Stimulated activated naive B cell treated with anti-CD40 and anti-IgM and Interleukin-4, amounts not matched to agents 10 μg/mL and 1 μg/mL and 100 μg/mL, for 72 hours (primary cell): ENCODE measurements around the gene ROBO1.
"Not testable (repeated sequence)": the region's sequence is repeated elsewhere in the genome, so short reads cannot be mapped to it uniquely, and the experiment has no call there.

Experiments
- ATAC-seq, 2 donors: fragments of 150-1000 bp; cut with Tn5 transposase; replicated peaks; 2 replicates each; pipeline ENCODE4 v1.10.0; 2021; ENCODE audit warnings: moderate library complexity in 1 of 2
- DNase-seq: peaks from one replicate; pipeline ENCODE4 v3.0.0; 2021
- H3K27ac Mint-ChIP-seq: one replicate; pipeline ENCODE4 v1.8.0; 2022; ENCODE audit warnings: mild to moderate bottlenecking, mixed read lengths
- H3K27me3 Mint-ChIP-seq, 2 donors: one replicate each; pipeline ENCODE4 v1.8.0; 2022; ENCODE audit warnings: mixed read lengths in 2 of 2
- H3K36me3 Mint-ChIP-seq, 2 donors: one replicate each; pipeline ENCODE4 v1.8.0; 2022; ENCODE audit warnings: mixed read lengths in 2 of 2, mild to moderate bottlenecking in 1 of 2
- H3K4me1 Mint-ChIP-seq, 2 donors: one replicate each; pipeline ENCODE4 v1.8.0; 2022; ENCODE audit warnings: mixed read lengths in 2 of 2, mild to moderate bottlenecking in 1 of 2
- H3K4me3 Mint-ChIP-seq, 2 donors: one replicate each; pipeline ENCODE4 v1.8.0; 2022; ENCODE audit warnings: mild to moderate bottlenecking in 2 of 2, mixed read lengths in 2 of 2, moderate library complexity in 1 of 2
- H3K9me3 Mint-ChIP-seq, 2 donors: one replicate each; pipeline ENCODE4 v1.8.0; 2022; ENCODE audit warnings: mixed read lengths in 2 of 2, mild to moderate bottlenecking in 1 of 2

ROBO1 gene

DNA sequence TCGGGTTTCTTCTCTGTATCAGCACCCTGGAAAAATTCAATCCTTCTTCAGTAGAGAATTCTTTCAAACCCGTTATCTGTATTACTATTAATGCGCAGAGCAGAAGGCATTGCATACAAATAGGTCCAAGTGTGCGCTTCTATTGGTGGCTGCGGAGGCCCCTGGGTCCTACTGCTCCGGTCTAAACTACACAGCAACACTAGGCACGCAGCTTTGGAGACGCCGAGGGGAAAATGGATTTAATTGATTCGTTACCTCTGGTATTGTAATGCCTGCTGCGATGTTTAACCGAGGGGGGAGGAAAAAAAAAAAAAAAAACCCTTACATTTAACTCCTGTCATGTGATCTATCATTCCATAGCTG is at the start of gene ROBO1:
Gene ROBO1, minus strand, starts transcription at position 94 of the 363 bp plus-strand sequence.
- Mint-ChIP-seq H3K36me3 (no peaks in the 10 kb centered on the region), H3K27me3 (peaks cover 0 to 11% of the 10 kb centered on the region in 2 donors), H3K4me3 (no peak within 1 kb of the TSS), H3K27ac (no peak within 1 kb of the TSS), H3K4me1 (no peaks in the 10 kb centered on the region), H3K9me3 (peaks cover 3 to 5% of the 10 kb centered on the region in 2 donors)
- DNase-seq (no peak), ATAC-seq (no peak)

DNA sequence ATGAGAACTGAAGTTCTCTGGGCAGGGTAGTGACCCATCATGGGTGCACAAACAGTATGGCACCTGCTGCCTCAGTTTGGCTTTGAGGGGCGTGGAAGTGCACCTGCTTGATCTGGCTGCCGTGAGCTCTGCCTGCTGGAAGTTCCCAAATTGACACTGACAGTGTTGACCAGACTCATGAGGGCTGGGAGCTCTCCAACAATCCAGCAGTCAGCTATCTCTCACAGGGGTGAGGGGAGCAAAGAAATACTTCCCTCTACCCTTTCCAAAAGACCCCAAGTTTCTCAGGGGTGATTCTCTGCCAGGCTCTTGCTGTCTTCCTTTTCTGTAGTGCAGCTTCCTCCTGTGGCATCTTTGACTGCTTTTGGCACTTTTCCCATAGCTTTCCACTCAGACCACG is 49.4 kb upstream of the ROBO1 start:
- no peaks in the 10 kb centered on the region for H3K36me3 Mint-ChIP-seq
- H3K27ac Mint-ChIP-seq, result no peak overlapping the region
- H3K4me1 Mint-ChIP-seq, result no peaks in the 10 kb centered on the region
- H3K27me3 Mint-ChIP-seq, result no peaks in the 10 kb centered on the region
- DNase-seq (no peak), ATAC-seq (no peak)
- H3K4me3 Mint-ChIP-seq, result no peak overlapping the region
- H3K9me3 Mint-ChIP-seq, result peaks cover 9 to 10% of the 10 kb centered on the region in 2 donors

DNA sequence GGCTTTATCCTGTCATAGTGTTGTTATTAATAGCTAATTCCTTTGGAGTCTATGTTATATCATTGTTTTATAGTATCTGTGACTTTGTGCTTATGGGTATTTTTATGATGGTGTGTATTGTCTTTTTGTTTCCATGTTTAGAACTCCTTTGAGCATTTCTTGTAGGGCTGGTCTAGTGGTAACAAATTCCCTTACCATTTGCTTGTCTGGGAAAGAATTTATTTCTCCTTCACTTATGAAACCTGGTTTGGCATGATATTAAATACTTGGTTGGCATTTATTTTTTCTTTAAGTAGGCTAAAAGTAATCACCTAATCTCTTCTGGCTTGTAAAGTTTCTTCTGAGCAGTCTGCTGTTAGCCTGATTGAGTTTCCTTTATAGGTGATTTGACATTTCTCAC is 47.7 kb upstream of the ROBO1 start:
- no peaks in the 10 kb centered on the region for H3K36me3 Mint-ChIP-seq
- DNase-seq (no peak), ATAC-seq (no peak)
- H3K9me3 Mint-ChIP-seq, result peaks cover 9 to 10% of the 10 kb centered on the region in 2 donors
- no peaks in the 10 kb centered on the region for H3K4me1 Mint-ChIP-seq
- no peak overlapping the region for H3K4me3 Mint-ChIP-seq
- no peaks in the 10 kb centered on the region for H3K27me3 Mint-ChIP-seq
- H3K27ac Mint-ChIP-seq, result no peak overlapping the region

DNA sequence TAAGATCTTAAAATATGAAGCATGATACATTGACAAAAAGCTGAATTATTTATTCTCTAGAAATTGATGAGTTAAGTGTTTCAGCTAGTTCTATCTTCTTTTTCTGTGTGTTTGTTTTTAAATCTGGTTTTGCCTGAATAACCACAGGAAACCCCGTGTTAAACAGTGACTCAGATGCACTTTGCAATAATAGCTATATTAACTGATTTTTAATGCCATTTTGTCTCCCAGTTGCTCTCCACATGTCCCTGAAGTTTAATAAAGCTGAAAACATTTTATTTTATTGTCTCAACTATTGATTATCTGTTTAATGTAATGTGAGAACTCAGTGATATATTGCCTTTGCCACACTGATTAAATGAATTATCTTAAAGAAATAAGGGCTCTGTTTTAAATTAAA is 42.8 kb upstream of the ROBO1 start:
- ATAC-seq (no peak), DNase-seq (no peak)
- Mint-ChIP-seq H3K27me3 (no peaks in the 10 kb centered on the region), H3K27ac (no peak overlapping the region), H3K4me1 (no peaks in the 10 kb centered on the region), H3K36me3 (no peaks in the 10 kb centered on the region), H3K4me3 (no peak overlapping the region), H3K9me3 (peaks cover 0 to 2% of the 10 kb centered on the region in 2 donors)

DNA sequence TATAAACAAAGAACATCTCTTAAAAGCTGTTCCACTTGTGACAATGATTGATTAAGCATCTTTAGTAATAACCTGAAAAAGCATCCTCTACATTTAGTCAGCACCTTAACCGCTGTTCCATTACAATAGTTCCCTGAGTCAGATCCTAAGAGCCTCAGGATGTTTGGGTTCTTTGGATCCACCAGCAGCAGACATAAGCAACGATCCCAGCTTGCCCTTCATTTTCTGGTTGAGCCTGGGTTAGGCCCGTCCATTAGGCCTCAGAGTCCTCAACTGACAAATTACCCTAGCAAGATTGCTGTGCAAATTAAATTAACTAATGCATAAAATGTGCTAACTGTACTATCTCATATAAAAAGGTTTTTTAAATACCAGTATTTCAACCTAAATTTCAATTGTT is 42.3 kb upstream of the ROBO1 start:
- Mint-ChIP-seq H3K27me3 (no peaks in the 10 kb centered on the region), H3K36me3 (no peaks in the 10 kb centered on the region), H3K9me3 (peaks cover 0 to 1% of the 10 kb centered on the region in 2 donors), H3K4me1 (no peaks in the 10 kb centered on the region), H3K4me3 (no peak overlapping the region), H3K27ac (no peak overlapping the region)
- ATAC-seq (no peak), DNase-seq (no peak)

DNA sequence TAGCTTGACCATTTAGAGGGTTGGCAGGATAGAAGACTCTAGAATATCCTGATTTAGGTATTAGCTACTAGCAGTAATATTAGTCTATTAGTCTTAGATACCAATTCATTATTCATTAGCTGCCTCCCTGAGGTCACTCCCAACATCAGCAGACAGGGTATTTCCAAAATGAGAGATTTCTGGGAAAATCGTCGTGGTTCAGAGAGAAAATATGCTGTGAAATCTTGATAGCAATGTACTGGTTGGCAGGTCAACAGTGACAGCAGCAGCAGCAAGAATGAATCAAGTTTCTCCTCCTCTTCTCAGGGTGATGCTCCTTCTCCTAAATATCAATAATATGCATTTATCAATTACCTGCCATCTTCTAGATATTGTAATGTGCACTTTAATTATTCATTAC is 41.3 kb upstream of the ROBO1 start:
- Mint-ChIP-seq H3K36me3 (no peaks in the 10 kb centered on the region), H3K27ac (no peak overlapping the region), H3K9me3 (peaks cover 0 to 1% of the 10 kb centered on the region in 2 donors), H3K27me3 (no peaks in the 10 kb centered on the region), H3K4me3 (no peak overlapping the region), H3K4me1 (no peaks in the 10 kb centered on the region)
- DNase-seq (no peak), ATAC-seq (no peak)

DNA sequence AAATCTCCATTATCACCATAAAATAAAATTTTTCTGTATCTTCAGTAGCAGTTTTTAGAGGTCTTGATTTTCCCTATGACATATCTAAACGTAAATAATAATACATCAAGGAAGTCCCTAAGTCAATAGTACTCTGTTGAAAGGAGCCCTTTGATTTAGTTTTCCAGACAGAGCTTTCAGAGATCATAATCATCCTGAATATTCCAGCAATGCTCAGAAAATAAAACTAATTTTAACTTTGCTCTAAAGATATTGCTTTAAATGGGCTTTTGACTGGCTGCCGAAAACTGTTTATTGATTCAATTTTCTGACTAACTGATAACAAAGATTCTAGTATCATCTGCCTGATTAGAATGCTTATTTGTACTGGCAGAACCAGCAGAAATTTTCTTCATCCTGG is 40.7 kb upstream of the ROBO1 start:
- Mint-ChIP-seq H3K27me3 (no peaks in the 10 kb centered on the region), H3K9me3 (no peaks in the 10 kb centered on the region), H3K27ac (no peak overlapping the region), H3K36me3 (no peaks in the 10 kb centered on the region), H3K4me3 (no peak overlapping the region), H3K4me1 (no peaks in the 10 kb centered on the region)
- no peak for ATAC-seq
- DNase-seq, result no peak

DNA sequence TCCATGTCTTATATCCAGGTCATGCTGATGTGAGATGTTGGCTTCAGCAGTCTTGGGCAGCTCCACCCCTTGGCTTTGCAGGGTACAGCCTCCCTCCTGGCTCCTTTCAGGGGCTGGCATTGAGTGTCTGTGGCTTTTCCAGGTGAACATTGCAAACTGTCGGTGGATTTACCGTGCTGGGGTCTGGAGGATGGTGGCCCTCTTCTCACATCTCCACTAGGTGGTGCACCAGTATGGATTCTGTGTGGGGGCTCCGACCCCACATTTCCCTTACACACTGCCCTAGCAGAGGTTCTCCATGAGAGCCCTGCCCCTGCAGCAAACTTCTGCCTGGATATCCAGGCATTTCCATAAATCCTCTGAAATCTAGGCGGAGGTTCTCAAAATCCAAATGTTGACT is 22.4 kb upstream of the ROBO1 start:
- not testable (repeated sequence) for H3K27me3 Mint-ChIP-seq

DNA sequence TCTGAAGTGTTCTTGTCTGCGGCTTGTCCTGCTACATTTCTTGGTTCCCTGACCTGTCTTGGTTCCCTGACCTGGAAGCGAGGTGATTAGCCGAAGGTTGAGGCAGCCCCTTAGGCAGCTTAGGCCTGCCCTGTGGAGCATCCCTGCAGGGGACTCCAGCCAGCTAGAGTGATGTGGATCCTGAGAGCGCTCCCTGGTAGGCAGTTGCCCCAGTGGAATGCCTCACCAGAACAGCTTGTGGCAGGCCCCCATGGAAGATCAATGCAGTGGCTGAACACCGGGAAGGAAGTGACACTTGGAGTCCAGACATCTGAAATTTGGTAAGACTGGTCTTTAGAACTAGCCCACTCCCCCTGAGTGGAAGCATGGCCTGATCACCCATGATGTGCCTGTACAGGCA is 5.5 kb upstream of the ROBO1 start:
- ATAC-seq, result no peak
- Mint-ChIP-seq H3K36me3 (no peaks in the 10 kb centered on the region), H3K4me1 (no peaks in the 10 kb centered on the region), H3K9me3 (peaks cover 13 to 16% of the 10 kb centered on the region in 2 donors), H3K27me3 (no peaks in the 10 kb centered on the region), H3K27ac (no peak overlapping the region), H3K4me3 (no peak overlapping the region)
- no peak for DNase-seq

More for the DNA sequence above, 22.4 kb upstream of the ROBO1 start:
- ATAC-seq, DNase-seq, H3K4me1 Mint-ChIP-seq, H3K9me3 Mint-ChIP-seq, H3K4me3 Mint-ChIP-seq, H3K27ac Mint-ChIP-seq, H3K36me3 Mint-ChIP-seq: not testable (repeated sequence)

DNA sequence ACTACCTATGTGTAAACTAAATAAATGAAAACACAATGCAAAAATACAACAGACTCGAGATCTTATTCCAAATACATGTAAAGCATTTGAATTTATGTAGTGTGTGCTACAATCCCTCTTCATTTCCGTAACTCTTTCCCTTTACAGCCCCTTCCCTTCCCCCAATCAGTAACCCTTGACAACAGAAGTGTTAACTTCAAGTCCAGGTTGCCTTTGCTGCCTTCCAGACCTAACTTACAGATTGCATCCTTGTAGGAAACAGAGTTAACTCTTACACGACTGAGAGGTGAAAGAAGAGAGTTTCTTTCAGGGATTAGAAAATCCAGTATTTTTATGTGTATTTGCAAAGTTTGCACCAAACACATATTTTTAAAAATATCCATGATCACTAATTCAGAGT is 1.4 kb upstream of the ROBO1 start:
- no peak overlapping the region for H3K4me3 Mint-ChIP-seq
- no peaks in the 10 kb centered on the region for H3K36me3 Mint-ChIP-seq
- H3K9me3 Mint-ChIP-seq, result peaks cover 9 to 15% of the 10 kb centered on the region in 2 donors
- H3K27me3 Mint-ChIP-seq, result peaks cover 0 to 11% of the 10 kb centered on the region in 2 donors
- H3K4me1 Mint-ChIP-seq, result no peaks in the 10 kb centered on the region
- DNase-seq (no peak), ATAC-seq (no peak)
- H3K27ac Mint-ChIP-seq, result no peak overlapping the region

DNA sequence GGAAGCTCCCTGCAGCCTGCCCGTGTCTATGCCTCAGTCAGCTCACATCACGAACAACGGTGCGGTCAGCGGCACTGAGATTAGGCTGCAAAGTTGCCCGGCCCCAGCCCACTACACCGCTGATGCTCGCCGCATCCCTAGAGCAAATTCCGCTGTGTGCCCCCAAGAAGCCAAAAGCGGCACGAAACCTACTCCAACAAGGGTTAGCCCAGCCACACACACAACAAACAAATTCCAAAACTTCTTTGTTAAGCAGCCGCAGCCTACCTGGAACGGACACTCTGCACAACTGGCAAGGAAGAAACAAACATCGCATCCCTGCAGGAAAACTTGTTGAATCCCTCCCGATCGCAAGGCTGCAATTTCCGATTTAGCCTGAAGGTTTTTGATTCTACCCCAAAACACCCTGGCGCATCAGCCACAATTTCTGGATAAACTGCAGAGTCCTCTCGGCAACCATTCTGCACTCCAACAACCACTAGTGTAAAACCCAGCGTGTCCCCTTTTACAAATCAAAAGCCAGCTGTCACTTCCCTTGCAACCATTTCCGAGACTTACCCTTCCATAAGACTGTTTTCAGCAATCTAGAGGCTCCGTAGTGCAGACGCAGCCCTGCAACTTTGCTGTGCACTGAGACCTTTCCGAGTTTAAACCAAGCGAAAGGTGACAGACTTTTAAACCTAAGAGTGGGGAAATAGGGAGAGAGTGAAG is 449 bp downstream of the ROBO1 start:
- peaks cover 0 to 11% of the 10 kb centered on the region in 2 donors for H3K27me3 Mint-ChIP-seq
- no peaks in the 10 kb centered on the region for H3K36me3 Mint-ChIP-seq
- no peaks in the 10 kb centered on the region for H3K4me1 Mint-ChIP-seq
- peaks cover 3% of the 10 kb centered on the region in 2 donors for H3K9me3 Mint-ChIP-seq
- no peak overlapping the region for H3K27ac Mint-ChIP-seq
- ATAC-seq (no peak), DNase-seq (no peak)
- no peak overlapping the region for H3K4me3 Mint-ChIP-seq

DNA sequence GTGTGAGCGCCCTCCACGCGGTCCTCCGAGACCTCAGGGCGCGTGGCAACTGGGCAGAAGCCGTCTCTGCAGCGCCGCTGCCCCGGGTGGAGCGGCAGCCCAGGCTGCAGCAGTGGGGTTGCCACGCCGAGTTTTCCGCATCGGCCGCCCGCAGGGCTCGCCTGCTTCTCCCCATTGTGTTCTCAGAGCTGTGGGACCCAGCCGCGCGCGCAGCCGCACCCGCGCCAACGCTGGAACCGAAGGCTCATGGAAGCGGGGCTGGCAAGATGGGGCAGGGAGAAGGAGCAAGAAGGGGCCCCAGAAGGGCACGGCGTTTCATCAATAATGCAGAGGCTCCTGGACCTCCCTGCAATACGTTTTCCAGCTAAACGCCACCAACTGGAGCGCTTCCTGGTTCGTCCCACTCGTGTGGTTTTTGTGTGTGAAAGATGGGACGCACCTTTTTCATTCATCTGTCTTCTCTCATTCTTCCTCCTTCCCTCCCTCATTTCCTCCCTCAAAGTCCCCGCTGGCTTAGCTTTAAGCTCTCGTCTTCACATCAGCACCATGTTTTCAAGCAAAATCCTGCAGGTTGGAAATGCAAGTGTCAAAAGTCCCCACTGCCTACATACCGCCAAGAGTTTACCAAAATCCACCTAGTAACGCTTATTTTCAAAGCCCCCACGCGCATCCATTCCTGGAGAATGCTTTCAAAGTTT is 1.2 kb downstream of the ROBO1 start:
- peaks cover 3% of the 10 kb centered on the region in 2 donors for H3K9me3 Mint-ChIP-seq
- no peak overlapping the region for H3K27ac Mint-ChIP-seq
- H3K36me3 Mint-ChIP-seq, result no peaks in the 10 kb centered on the region
- no peak for ATAC-seq
- DNase-seq, result no peak
- H3K27me3 Mint-ChIP-seq, result peaks cover 0 to 11% of the 10 kb centered on the region in 2 donors
- H3K4me3 Mint-ChIP-seq, result no peak overlapping the region
- H3K4me1 Mint-ChIP-seq, result no peaks in the 10 kb centered on the region

DNA sequence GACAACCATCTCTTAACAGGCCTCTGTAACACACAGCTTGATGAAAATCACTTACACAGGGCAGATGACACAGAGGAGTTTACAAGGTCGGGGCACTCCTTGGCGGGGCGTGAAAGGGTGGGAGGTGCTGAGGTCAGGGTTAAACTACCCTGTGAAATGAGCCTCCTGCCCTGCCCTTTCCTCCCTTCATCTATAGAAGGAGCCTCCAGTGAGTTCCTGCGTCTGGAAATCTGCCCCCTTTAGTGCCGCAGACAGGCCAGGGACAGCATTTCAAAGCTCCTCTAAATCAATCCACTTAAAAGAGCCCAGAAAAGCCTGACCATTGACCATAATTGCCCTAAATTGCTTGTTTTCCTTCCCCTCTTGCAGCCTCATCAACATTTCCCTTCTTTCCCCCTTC is 1.9 kb downstream of the ROBO1 start:
- ATAC-seq, result no peak
- H3K27ac Mint-ChIP-seq, result no peak overlapping the region

DNA sequence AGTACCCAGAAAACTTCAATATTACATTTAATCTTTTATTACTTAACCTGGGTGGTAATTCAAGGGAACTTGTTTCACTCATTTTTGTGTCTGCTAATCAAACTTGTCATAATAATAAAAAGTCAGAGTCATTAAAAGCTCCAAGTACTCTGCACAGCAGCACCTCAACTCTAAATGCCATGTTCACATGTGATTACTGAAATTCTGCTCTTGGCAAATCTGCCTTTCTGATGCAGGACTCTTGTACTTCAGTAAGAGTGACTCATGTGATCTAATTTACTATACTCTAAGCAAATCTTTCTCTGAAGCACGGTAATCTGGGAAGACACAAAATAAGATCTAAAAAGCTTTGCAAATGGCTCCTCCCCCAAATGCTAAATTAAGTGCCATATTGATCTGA is 6.4 kb downstream of the ROBO1 start:
- H3K27ac Mint-ChIP-seq, result no peak overlapping the region

More for the DNA sequence above, 1.9 kb downstream of the ROBO1 start:
- H3K9me3 Mint-ChIP-seq, result peaks cover 3% of the 10 kb centered on the region in 2 donors
- DNase-seq, result no peak
- no peaks in the 10 kb centered on the region for H3K36me3 Mint-ChIP-seq
- H3K27me3 Mint-ChIP-seq, result peaks cover 0 to 11% of the 10 kb centered on the region in 2 donors
- H3K4me1 Mint-ChIP-seq, result no peaks in the 10 kb centered on the region
- no peak overlapping the region for H3K4me3 Mint-ChIP-seq

DNA sequence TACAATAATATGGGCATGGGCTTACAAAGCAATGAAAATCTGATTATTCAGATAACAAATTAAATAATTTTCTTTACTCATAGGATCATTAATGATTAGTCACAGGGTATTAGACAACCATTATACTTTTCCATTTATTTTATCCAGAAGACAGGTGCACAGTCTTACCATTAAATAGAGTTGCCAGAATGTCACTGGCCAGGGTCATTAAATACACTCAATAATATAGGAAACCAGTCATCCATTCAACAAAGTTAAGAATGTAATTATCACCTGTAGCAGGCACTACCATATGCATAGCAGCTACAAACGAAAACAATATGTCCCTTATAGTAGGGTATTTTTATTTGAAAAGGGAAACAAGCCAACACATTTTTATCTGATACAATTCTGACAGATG is 16.1 kb downstream of the ROBO1 start:
- ATAC-seq (no peak), DNase-seq (no peak)
- H3K4me3 Mint-ChIP-seq, result no peak overlapping the region
- H3K4me1 Mint-ChIP-seq, result no peaks in the 10 kb centered on the region
- H3K9me3 Mint-ChIP-seq, result peaks cover 0 to 3% of the 10 kb centered on the region in 2 donors
- H3K27me3 Mint-ChIP-seq, result no peaks in the 10 kb centered on the region
- H3K27ac Mint-ChIP-seq, result no peak overlapping the region
- no peaks in the 10 kb centered on the region for H3K36me3 Mint-ChIP-seq

More for the DNA sequence above, 6.4 kb downstream of the ROBO1 start:
- Mint-ChIP-seq H3K36me3 (no peaks in the 10 kb centered on the region), H3K9me3 (peaks cover 2 to 3% of the 10 kb centered on the region in 2 donors), H3K4me1 (no peaks in the 10 kb centered on the region), H3K4me3 (no peak overlapping the region), H3K27me3 (peaks cover 0 to 11% of the 10 kb centered on the region in 2 donors)
- ATAC-seq, result no peak
- no peak for DNase-seq
